Lower leg skin (tissue), 3 donors: Measurements from ENCODE around the gene HLA-G.

Source experiments
- POLR2A ChIP-seq, 2 donors: fragments of 450-650 bp; IDR thresholded peaks; one replicate each; pipeline ENCODE4 v1.6.1; 2016 to 2017; ENCODE audit warnings: antibody characterized with exemption in 2 of 2, mild to moderate bottlenecking in 1 of 2, moderate library complexity in 1 of 2
- TF ChIP-seq, protein P1 (sequence below), 3 donors: fragments of 450-650 bp; IDR thresholded peaks; one replicate each; pipeline ENCODE4 v1.5.1; 2016; ENCODE audit warnings: antibody characterized with exemption in 3 of 3, mild to moderate bottlenecking in 3 of 3, moderate library complexity in 2 of 3

DNA sequence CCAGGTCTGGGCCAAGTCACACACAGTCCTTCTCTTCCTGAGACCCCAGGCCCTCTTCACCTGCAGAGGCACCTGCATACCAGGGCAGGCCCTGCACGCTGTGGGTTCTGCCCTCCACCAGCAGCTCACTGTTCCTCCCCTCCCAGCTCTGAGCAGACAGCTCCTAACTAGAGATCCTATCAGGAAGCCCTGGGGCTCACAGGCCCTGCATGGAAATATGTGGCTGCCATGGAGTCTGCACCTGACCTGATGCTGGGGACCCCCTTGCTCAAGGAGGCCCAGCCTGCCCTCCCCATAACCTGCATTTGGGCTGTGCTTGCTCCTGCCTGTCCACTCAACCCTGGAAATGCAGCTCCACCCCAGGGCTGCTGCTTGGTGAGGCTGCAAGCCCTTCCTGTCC lies 14.6 kb upstream of the HLA-G start:
- TF ChIP-seq, protein P1, sequence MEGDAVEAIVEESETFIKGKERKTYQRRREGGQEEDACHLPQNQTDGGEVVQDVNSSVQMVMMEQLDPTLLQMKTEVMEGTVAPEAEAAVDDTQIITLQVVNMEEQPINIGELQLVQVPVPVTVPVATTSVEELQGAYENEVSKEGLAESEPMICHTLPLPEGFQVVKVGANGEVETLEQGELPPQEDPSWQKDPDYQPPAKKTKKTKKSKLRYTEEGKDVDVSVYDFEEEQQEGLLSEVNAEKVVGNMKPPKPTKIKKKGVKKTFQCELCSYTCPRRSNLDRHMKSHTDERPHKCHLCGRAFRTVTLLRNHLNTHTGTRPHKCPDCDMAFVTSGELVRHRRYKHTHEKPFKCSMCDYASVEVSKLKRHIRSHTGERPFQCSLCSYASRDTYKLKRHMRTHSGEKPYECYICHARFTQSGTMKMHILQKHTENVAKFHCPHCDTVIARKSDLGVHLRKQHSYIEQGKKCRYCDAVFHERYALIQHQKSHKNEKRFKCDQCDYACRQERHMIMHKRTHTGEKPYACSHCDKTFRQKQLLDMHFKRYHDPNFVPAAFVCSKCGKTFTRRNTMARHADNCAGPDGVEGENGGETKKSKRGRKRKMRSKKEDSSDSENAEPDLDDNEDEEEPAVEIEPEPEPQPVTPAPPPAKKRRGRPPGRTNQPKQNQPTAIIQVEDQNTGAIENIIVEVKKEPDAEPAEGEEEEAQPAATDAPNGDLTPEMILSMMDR (IDR thresholded peaks at IDR 0.05), result no peak
- TF ChIP-seq POLR2A (IDR thresholded peaks at IDR 0.05), result no peak
